Measurements from ENCODE around the gene NQO2. TPM values are rescaled to one million over a fixed set of nuclear protein-coding genes. Genes with fewer than 3 reads are reported as not detected.
"Not testable (repeated sequence)": the region's sequence is repeated elsewhere in the genome, so short reads cannot be mapped to it uniquely, and the experiment has no call there.

The NQO2 gene
- total and polyA plus RNA-seq, 2 donors (not counting 1 experiment from before 2014, with no cell fraction given), result 12.1 to 13.5 TPM

DNA sequence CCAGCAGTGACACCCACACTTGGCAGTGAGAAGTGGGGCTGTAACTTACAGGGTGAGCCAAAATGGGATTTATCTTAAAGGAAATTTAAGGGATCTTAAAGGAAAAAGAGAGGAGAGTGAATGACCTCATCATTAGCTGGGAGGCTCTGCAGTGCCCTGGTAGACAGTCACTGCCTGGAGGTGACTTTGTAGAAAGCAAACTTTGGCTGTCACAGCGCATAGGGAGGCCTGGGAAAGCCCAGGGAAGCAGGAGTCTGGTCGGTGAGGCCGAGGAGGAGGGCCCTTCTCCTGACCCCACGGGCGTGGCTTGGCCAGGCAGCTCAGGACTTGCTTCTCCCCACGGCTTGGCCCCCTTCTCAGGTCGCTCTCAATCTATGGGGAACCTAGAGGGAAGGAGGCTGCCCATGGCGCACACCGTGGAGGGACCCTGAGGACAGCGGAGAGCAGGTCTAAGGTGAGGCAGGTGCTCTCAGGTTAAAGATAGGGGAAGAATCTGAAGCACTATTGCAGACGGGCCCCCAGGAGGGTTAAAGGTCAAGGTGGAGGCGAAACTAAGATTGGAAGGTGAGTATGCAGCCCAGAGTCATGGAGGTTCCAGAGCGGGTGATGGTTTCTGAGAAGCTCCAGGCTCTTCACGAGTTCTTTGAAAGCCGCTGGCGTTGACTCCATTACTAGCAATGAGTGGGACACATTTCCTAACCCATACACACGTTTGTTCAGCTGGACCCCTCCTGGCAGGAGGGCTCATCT lies 53.0 kb downstream of the NQO2 start:
- no peak overlapping the region for H3K4me2 ChIP-seq (ENCODE audit: extremely low read depth, insufficient read depth, low read length)
- H3K27ac ChIP-seq (ENCODE audit: insufficient read depth, low read length), result no peak overlapping the region
- DNase-seq (ENCODE audit: low read depth in 2 of 2), result no peak
- H2AFZ ChIP-seq (ENCODE audit: low read length), result no peak overlapping the region
- H3K4me3 ChIP-seq (replicated peaks in 1 of 4; ENCODE audit: control extremely low read depth in 1 of 4, insufficient read depth in 1 of 4, low read depth in 3 of 4, low read length in 4 of 4), result no peak overlapping the region
- peaks cover 2% of the 10 kb centered on the region for H3K27me3 ChIP-seq (ENCODE audit: control insufficient read depth, insufficient read depth, low read length)
- H3K9ac ChIP-seq (ENCODE audit: insufficient read depth, low read length), result no peak overlapping the region
- TF ChIP-seq EZH2 (IDR thresholded peaks at IDR 0.05; ENCODE audit: low read length, missing control alignments), result no peak
- TF ChIP-seq, protein P1, sequence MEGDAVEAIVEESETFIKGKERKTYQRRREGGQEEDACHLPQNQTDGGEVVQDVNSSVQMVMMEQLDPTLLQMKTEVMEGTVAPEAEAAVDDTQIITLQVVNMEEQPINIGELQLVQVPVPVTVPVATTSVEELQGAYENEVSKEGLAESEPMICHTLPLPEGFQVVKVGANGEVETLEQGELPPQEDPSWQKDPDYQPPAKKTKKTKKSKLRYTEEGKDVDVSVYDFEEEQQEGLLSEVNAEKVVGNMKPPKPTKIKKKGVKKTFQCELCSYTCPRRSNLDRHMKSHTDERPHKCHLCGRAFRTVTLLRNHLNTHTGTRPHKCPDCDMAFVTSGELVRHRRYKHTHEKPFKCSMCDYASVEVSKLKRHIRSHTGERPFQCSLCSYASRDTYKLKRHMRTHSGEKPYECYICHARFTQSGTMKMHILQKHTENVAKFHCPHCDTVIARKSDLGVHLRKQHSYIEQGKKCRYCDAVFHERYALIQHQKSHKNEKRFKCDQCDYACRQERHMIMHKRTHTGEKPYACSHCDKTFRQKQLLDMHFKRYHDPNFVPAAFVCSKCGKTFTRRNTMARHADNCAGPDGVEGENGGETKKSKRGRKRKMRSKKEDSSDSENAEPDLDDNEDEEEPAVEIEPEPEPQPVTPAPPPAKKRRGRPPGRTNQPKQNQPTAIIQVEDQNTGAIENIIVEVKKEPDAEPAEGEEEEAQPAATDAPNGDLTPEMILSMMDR (conservative IDR thresholded peaks at IDR 0.05 in 1 of 2, IDR thresholded peaks at IDR 0.05 in 1 of 2; ENCODE audit: low read depth in 1 of 2, low read length in 2 of 2), result no peak
- no peaks in the 10 kb centered on the region for H3K4me1 ChIP-seq (ENCODE audit: control insufficient read depth, extremely low read depth, insufficient read depth, low read length)
- H4K20me1 ChIP-seq (ENCODE audit: control insufficient read depth, extremely low read depth, insufficient read depth, low read length), result no peaks in the 10 kb centered on the region
- no peaks in the 10 kb centered on the region for H3K79me2 ChIP-seq (ENCODE audit: control insufficient read depth, insufficient read depth, low read length)
- no peaks in the 10 kb centered on the region for H3K9me3 ChIP-seq (ENCODE audit: control insufficient read depth, insufficient read depth, low read depth, low read length)
- no peaks in the 10 kb centered on the region for H3K36me3 ChIP-seq (ENCODE audit: control insufficient read depth, insufficient read depth, low read length)

DNA sequence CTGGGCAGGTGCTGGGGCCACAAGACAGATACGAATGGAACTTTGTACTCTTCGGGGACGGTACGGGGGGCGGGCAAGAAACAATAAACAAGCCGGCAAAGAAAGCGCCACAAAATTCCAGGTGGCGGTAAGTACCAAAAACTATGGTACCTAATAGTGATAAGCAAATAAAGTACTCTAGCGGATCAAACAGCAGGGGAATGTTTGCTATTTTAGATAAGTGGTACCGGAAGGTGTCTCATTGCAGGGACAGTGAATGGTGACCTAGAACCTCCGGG lies 53.5 kb downstream of the NQO2 start:
- Histone ChIP-seq H3K79me2 (ENCODE audit: control insufficient read depth, insufficient read depth, low read length) (no peaks in the 10 kb centered on the region), H3K27me3 (ENCODE audit: control insufficient read depth, insufficient read depth, low read length) (peaks cover 2% of the 10 kb centered on the region), H2AFZ (ENCODE audit: low read length) (peak overlapping the region; percentile 87), H4K20me1 (ENCODE audit: control insufficient read depth, extremely low read depth, insufficient read depth, low read length) (no peaks in the 10 kb centered on the region), H3K36me3 (ENCODE audit: control insufficient read depth, insufficient read depth, low read length) (no peaks in the 10 kb centered on the region), H3K27ac (ENCODE audit: insufficient read depth, low read length) (no peak overlapping the region), H3K9ac (ENCODE audit: insufficient read depth, low read length) (no peak overlapping the region), H3K9me3 (ENCODE audit: control insufficient read depth, insufficient read depth, low read depth, low read length) (no peaks in the 10 kb centered on the region), H3K4me1 (ENCODE audit: control insufficient read depth, extremely low read depth, insufficient read depth, low read length) (no peaks in the 10 kb centered on the region), H3K4me3 (replicated peaks in 1 of 4; ENCODE audit: control extremely low read depth in 1 of 4, insufficient read depth in 1 of 4, low read depth in 3 of 4, low read length in 4 of 4) (peak overlapping the region in 3 of 4 experiments; percentile 9 to 55 (median 9)), H3K4me2 (ENCODE audit: extremely low read depth, insufficient read depth, low read length) (peak overlapping the region; percentile 85)
- DNase-seq (ENCODE audit: low read depth in 2 of 2), result no peak
- no peak for TF ChIP-seq EZH2 (IDR thresholded peaks at IDR 0.05; ENCODE audit: low read length, missing control alignments)
- TF ChIP-seq, protein P1 (conservative IDR thresholded peaks at IDR 0.05 in 1 of 2, IDR thresholded peaks at IDR 0.05 in 1 of 2; ENCODE audit: low read depth in 1 of 2, low read length in 2 of 2), result no peak

DNA sequence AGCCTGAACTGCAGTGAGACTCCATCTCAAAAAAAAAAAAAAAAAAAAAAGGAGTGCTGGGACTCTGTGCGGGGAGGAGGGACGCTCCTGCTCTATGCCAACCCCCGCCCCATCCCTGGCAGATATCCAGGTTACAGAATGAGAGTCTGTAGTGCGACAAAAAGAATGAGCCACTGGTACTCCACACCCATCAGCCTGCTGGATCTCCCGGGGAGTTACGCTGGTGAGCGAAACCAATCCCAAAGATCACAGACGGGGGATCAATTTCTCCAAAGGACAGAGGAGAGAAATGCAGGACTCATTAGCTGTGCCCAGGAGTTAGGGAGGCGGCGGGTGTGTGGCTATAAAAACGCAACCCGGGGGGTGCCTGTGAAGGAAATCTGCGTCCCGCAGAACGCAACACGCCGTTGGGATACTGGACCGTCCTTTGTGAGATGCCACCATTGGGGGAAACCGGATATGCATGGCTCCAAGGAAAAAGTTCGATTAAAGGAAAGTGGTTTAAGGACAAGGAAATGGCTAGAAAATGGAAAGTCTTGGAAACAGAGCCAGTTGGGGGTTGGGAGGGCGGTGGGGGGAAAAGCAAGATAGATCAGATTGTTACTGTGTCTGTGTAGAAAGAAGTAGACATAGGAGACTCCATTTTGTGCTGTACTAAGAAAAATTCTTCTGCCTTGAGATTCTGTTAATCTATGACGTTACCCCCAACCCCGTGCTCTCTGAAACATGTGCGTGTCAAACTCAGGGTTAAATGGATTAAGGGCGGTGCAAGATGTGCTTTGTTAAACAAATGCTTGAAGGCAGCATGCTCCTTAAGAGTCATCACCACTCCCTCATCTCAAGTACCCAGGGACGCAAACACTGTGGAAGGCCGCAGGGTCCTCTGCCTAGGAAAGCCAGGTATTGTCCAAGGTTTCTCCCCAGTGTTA lies 54.8 kb downstream of the NQO2 start:
- not testable (repeated sequence) for H4K20me1 ChIP-seq (ENCODE audit: control insufficient read depth, extremely low read depth, insufficient read depth, low read length); H3K9me3 ChIP-seq (ENCODE audit: control insufficient read depth, insufficient read depth, low read depth, low read length); H3K4me1 ChIP-seq (ENCODE audit: control insufficient read depth, extremely low read depth, insufficient read depth, low read length); H3K79me2 ChIP-seq (ENCODE audit: control insufficient read depth, insufficient read depth, low read length); H3K27me3 ChIP-seq (ENCODE audit: control insufficient read depth, insufficient read depth, low read length); H2AFZ ChIP-seq (ENCODE audit: low read length); H3K36me3 ChIP-seq (ENCODE audit: control insufficient read depth, insufficient read depth, low read length)
- Histone ChIP-seq H3K27ac (ENCODE audit: insufficient read depth, low read length) (peak overlapping the region; percentile 51), H3K4me2 (ENCODE audit: extremely low read depth, insufficient read depth, low read length) (peak overlapping the region; percentile 28), H3K9ac (ENCODE audit: insufficient read depth, low read length) (peak overlapping the region; percentile 2), H3K4me3 (replicated peaks in 1 of 4; ENCODE audit: control extremely low read depth in 1 of 4, insufficient read depth in 1 of 4, low read depth in 3 of 4, low read length in 4 of 4) (peak overlapping the region in 3 of 4 experiments; percentile 31 to 55 (median 41))
- DNase-seq (ENCODE audit: low read depth in 2 of 2), result peak; percentile 34

DNA sequence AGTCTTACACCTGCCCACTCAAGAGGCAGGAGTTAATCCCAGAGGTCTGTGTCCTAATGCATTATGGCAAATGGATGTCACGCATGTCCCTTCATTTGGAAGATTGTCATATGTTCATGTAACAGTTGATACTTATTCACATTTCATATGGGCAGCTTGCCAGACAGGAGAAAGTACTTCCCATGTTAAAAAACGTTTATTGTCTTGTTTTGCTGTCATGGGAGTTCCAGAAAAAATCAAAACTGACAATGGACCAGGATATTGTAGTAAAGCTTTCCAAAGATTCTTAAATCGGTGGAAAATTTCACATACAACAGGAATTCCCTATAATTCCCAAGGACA lies 55.4 kb downstream of the NQO2 start:
- not testable (repeated sequence) for H3K4me3 ChIP-seq (replicated peaks in 1 of 4; ENCODE audit: control extremely low read depth in 1 of 4, insufficient read depth in 1 of 4, low read depth in 3 of 4, low read length in 4 of 4); H3K36me3 ChIP-seq (ENCODE audit: control insufficient read depth, insufficient read depth, low read length); H3K4me1 ChIP-seq (ENCODE audit: control insufficient read depth, extremely low read depth, insufficient read depth, low read length); H4K20me1 ChIP-seq (ENCODE audit: control insufficient read depth, extremely low read depth, insufficient read depth, low read length); H3K9me3 ChIP-seq (ENCODE audit: control insufficient read depth, insufficient read depth, low read depth, low read length); H3K9ac ChIP-seq (ENCODE audit: insufficient read depth, low read length); DNase-seq (ENCODE audit: low read depth in 2 of 2); H3K4me2 ChIP-seq (ENCODE audit: extremely low read depth, insufficient read depth, low read length); H2AFZ ChIP-seq (ENCODE audit: low read length); H3K27ac ChIP-seq (ENCODE audit: insufficient read depth, low read length); H3K27me3 ChIP-seq (ENCODE audit: control insufficient read depth, insufficient read depth, low read length); H3K79me2 ChIP-seq (ENCODE audit: control insufficient read depth, insufficient read depth, low read length)

All from fibroblast of lung (primary cell).